HCT116 (cell line): ENCODE measurements around the gene KPNA4. TPM values are rescaled to one million over a fixed set of nuclear protein-coding genes. Genes with fewer than 3 reads are reported as not detected.

Source experiments
- ATAC-seq: fragments of 200-7000 bp; cut with Tn5 transposase; 2 replicates; pipeline ENCODE4 v1.9.1; 2020; ENCODE audit warnings: mild to moderate bottlenecking, moderate library complexity
- BruUV-seq: library from RNA; stranded (reverse); fragments of 400-500 nt; replicated peaks from 2 replicates; lab custom pipeline; 2021; lab: Mats Ljungman, UMichigan
- CTCF ChIA-PET: fragments of 300-600 bp; sonication (Branson Sonifier 250); formaldehyde crosslinking; loops from one replicate; lab custom pipeline; 2021; ENCODE audit warnings: antibody characterized with exemption; lab: Charles Lee
- POLR2A ChIA-PET: fragments of 300-600, 350-600 bp; sonication (Branson Sonifier 250); formaldehyde crosslinking; loops from one replicate; lab custom pipeline; 2021; ENCODE audit warnings: antibody characterized with exemption; lab: Charles Lee
- RAD21 ChIA-PET, 2 experiments: fragments of 300-600 bp; sonication (Branson Sonifier 250); formaldehyde crosslinking; loops; one replicate each; lab custom pipeline; 2023; ENCODE audit warnings: low total read pairs in 2 of 2; ENCODE audit not compliant: uncharacterized antibody in 2 of 2, unreplicated experiment in 2 of 2, low non-redundant PET in 1 of 2; lab: Charles Lee
- DNase-seq: peaks from one replicate; pipeline ENCODE4 v3.0.0-alpha.2; 2010; ENCODE audit warnings: low read depth, low spot score
- H2AFZ ChIP-seq: fragments of 200-600 bp; shearing (Covaris generic), sonication (generic); 2 replicates; pipeline ENCODE4 v1.6.1; 2017; ENCODE audit warnings: low read depth, mixed run types, mixed read lengths, antibody characterized with exemption, low read length; ENCODE audit not compliant: poor library complexity, severe bottlenecking
- H3K27ac ChIP-seq: 2 replicates; pipeline ENCODE4 v1.5.1; 2012; ENCODE audit warnings: low read depth, low read length
- H3K27me3 ChIP-seq: fragments of 200-600 bp; sonication (generic); 2 replicates; pipeline ENCODE4 v1.6.1; 2016; ENCODE audit warnings: mixed run types, low read length, mixed read lengths; ENCODE audit not compliant: insufficient read depth
- H3K36me3 ChIP-seq, 2 experiments: fragments of 200-500 bp in 1 of 2; fragments of 200-600 bp in 1 of 2; sonication (Bioruptor generic) in 1 of 2; sonication (generic) in 1 of 2; 2 replicates each; pipeline versions ENCODE4 v1.5.1 to v1.6.1; 2014 to 2016; ENCODE audit warnings: low read length in 2 of 2, inconsistent platforms in 1 of 2, mixed read lengths in 1 of 2, mixed run types in 1 of 2; ENCODE audit not compliant: insufficient read depth in 2 of 2, control insufficient read depth in 1 of 2
- H3K4me1 ChIP-seq, 2 experiments: fragments of 200-600 bp in 1 of 2; sonication (generic) in 1 of 2; 2 replicates each; pipeline versions ENCODE4 v1.5.1 to v1.6.1; 2012 to 2017; ENCODE audit warnings: low read length in 2 of 2, inconsistent platforms in 1 of 2, mild to moderate bottlenecking in 1 of 2, mixed read lengths in 1 of 2, mixed run types in 1 of 2, moderate library complexity in 1 of 2; ENCODE audit not compliant: insufficient read depth in 2 of 2, control insufficient read depth in 1 of 2
- H3K4me2 ChIP-seq: fragments of 200-600 bp; sonication (generic); 2 replicates; pipeline ENCODE4 v1.6.1; 2017; ENCODE audit warnings: mixed run types, low read length, mixed read lengths
- H3K4me3 ChIP-seq, 2 experiments: fragments of 200-600 bp in 1 of 2; sonication (generic) in 1 of 2; replicated peaks in 1 of 2; 2 replicates each; pipeline ENCODE4 v1.5.1; 2011 to 2016; ENCODE audit warnings: low read length in 2 of 2, control low read depth in 1 of 2, low read depth in 1 of 2, mild to moderate bottlenecking in 1 of 2, mixed read lengths in 1 of 2, mixed run types in 1 of 2
- H3K79me2 ChIP-seq: fragments of 200-600 bp; sonication (generic); 2 replicates; pipeline ENCODE4 v1.6.1; 2017; ENCODE audit warnings: mild to moderate bottlenecking, mixed run types, low read length, moderate library complexity, mixed read lengths; ENCODE audit not compliant: insufficient read depth
- H3K9ac ChIP-seq: fragments of 200-600 bp; sonication (generic); 2 replicates; pipeline ENCODE4 v1.6.1; 2016; ENCODE audit warnings: low read length, mixed read lengths
- H3K9me2 ChIP-seq: fragments of 200-600 bp; sonication (generic), shearing (Covaris generic); 2 replicates; pipeline ENCODE4 v1.6.1; 2017; ENCODE audit warnings: mixed run types, mild to moderate bottlenecking, moderate library complexity; ENCODE audit not compliant: insufficient read depth
- H3K9me3 ChIP-seq, 2 experiments: fragments of 200-500 bp in 1 of 2; fragments of 200-600 bp in 1 of 2; sonication (Bioruptor generic) in 1 of 2; sonication (generic) in 1 of 2; 2 replicates each; pipeline ENCODE4 v1.6.1; 2014 to 2017; ENCODE audit warnings: low read length in 2 of 2, mixed read lengths in 2 of 2, inconsistent platforms in 1 of 2, low read depth in 1 of 2, mild to moderate bottlenecking in 1 of 2, mixed run types in 1 of 2, moderate library complexity in 1 of 2; ENCODE audit not compliant: control insufficient read depth in 1 of 2, insufficient read depth in 1 of 2
- H4K20me1 ChIP-seq: fragments of 200-600 bp; sonication (generic), shearing (Covaris generic); 2 replicates; pipeline ENCODE4 v1.6.1; 2017; ENCODE audit warnings: mixed run types, mild to moderate bottlenecking, moderate library complexity; ENCODE audit not compliant: insufficient read depth
- CBX3 ChIP-seq: IDR thresholded peaks from 2 replicates; pipeline ENCODE4 v1.6.1; 2012; ENCODE audit warnings: low read depth
- ELF1 ChIP-seq: IDR thresholded peaks from 2 replicates; pipeline ENCODE4 v1.6.1; 2012; ENCODE audit warnings: low read depth, borderline replicate concordance
- EZH2 ChIP-seq: fragments of 200-600 bp; sonication (generic); IDR thresholded peaks from 2 replicates; pipeline ENCODE4 v1.6.1; 2017; ENCODE audit warnings: antibody characterized with exemption, mixed run types
- EZH2phosphoT487 ChIP-seq: fragments of 200-600 bp; IDR thresholded peaks from 2 replicates; pipeline ENCODE4 v1.6.1; 2018; ENCODE audit warnings: antibody characterized with exemption, borderline replicate concordance
- FOSL1 ChIP-seq: IDR thresholded peaks from 2 replicates; pipeline ENCODE4 v1.6.1; 2012; ENCODE audit warnings: low read depth
- POLR2A ChIP-seq: IDR thresholded peaks from 2 replicates; pipeline ENCODE4 v1.7.0; 2011; ENCODE audit warnings: borderline replicate concordance; ENCODE audit not compliant: insufficient read depth, insufficient read length; ENCODE audit errors: extremely low read depth
- RAD21 ChIP-seq: IDR thresholded peaks from 2 replicates; pipeline ENCODE4 v1.6.1; 2012; ENCODE audit warnings: low read depth, mild to moderate bottlenecking
- SIN3A ChIP-seq: IDR thresholded peaks from 2 replicates; pipeline ENCODE4 v1.6.1; 2012; ENCODE audit warnings: low read depth
- SP1 ChIP-seq: IDR thresholded peaks from 2 replicates; pipeline ENCODE4 v1.6.1; 2012; ENCODE audit warnings: low read depth
- TCF7L2 ChIP-seq: IDR thresholded peaks from 2 replicates; pipeline ENCODE4 v1.7.0; 2011; ENCODE audit warnings: borderline replicate concordance, inconsistent platforms; ENCODE audit not compliant: insufficient read depth, insufficient read length; ENCODE audit errors: extremely low read depth
- ZFX ChIP-seq: fragments of 450-650 bp; IDR thresholded peaks from 2 replicates; pipeline ENCODE4 v1.6.1; 2017
- ZNF274 ChIP-seq: fragments of 200-500 bp; sonication (Bioruptor generic); IDR thresholded peaks from 2 replicates; pipeline ENCODE4 v1.6.1; 2014; ENCODE audit warnings: mild to moderate bottlenecking, low read depth, low read length, inconsistent platforms
- intact Hi-C: fragments of 100-400 bp; cut with micrococcal nuclease; formaldehyde crosslinking; loops from 2 replicates; pipeline ENCODE4 v1.10.0; 2022
- total RNA-seq: library from RNA; stranded (reverse); gene quantifications from one replicate; pipeline ENCODE4 v1.2.1, GENCODE V29; 2021; ENCODE audit not compliant: unreplicated experiment
- TF ChIP-seq, protein P1 (sequence below), 3 experiments: fragments of 200-600 bp in 1 of 3; sonication (generic) in 1 of 3; IDR thresholded peaks in 2 of 3; conservative IDR thresholded peaks in 1 of 3; 2 replicates each; pipeline ENCODE4 v1.5.1; 2012 to 2017; ENCODE audit warnings: low read depth in 2 of 3, low read length in 2 of 3, antibody characterized with exemption in 1 of 3, borderline replicate concordance in 1 of 3, control low read depth in 1 of 3, mild to moderate bottlenecking in 1 of 3, mixed read lengths in 1 of 3, mixed run types in 1 of 3, moderate library complexity in 1 of 3; ENCODE audit not compliant: insufficient read depth in 1 of 3
- TF ChIP-seq, protein P2 (sequence below): IDR thresholded peaks from 2 replicates; pipeline ENCODE4 v1.6.1; 2012
- TF ChIP-seq, protein P3 (sequence below): IDR thresholded peaks from 2 replicates; pipeline ENCODE4 v1.6.1; 2012
- TF ChIP-seq, protein P4 (sequence below): IDR thresholded peaks from 2 replicates; pipeline ENCODE4 v1.6.1; 2012; ENCODE audit warnings: low read depth

KPNA4 gene
- total RNA-seq, 1 experiment from 2014 or later: 43.1 TPM

DNA sequence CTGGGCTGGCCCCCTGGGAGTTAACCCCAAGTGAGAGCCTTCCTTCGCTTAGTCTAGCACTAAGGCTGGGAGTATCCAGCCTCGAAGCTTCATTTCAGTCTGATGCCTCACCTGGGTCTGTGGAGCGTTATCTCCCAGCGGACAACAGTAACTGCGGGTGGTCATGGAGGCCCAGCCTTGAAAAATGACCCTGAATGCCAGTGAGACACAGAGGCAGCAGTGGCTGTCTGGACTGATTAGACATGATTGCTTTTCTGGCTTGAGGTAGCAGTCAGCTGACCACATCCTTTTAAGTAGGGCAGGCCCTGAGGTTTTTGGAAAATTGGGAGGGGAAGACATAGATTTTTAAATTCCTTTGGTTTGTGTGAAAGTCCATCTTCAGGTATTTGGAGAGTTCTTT is 87.6 kb downstream of the KPNA4 start:
- no peaks in the 10 kb centered on the region for H3K9me3 ChIP-seq
- intact Hi-C loops: no loop called here
- no TSS peak for BruUV-seq
- H3K4me2 ChIP-seq: no peak overlapping the region
- no peak overlapping the region for H2AFZ ChIP-seq
- H3K9ac ChIP-seq: no peak overlapping the region
- 0 out of 4 replicates have a peak, but pooled peaks cover 0 to 7% of the 10 kb centered on the region in 2 experiments for H3K4me1 ChIP-seq
- H3K4me3 ChIP-seq: no peak overlapping the region
- H3K27me3 ChIP-seq: no peaks in the 10 kb centered on the region
- RAD21 ChIA-PET: no interaction called here
- H3K9me2 ChIP-seq: no peaks in the 10 kb centered on the region
- no peak overlapping the region for H3K27ac ChIP-seq
- CTCF ChIA-PET: no interaction called here
- no peaks in the 10 kb centered on the region for H3K79me2 ChIP-seq
- POLR2A ChIA-PET: no interaction called here
- H3K36me3 ChIP-seq: no peaks in the 10 kb centered on the region
- DNase-seq: no peak
- ATAC-seq: no peak
- H4K20me1 ChIP-seq: no peaks in the 10 kb centered on the region
- TF ChIP-seq SIN3A: no peak
- TF ChIP-seq POLR2A: no peak
- no peak for TF ChIP-seq TCF7L2
- no peak for TF ChIP-seq ZNF274
- no peak for TF ChIP-seq EZH2
- no peak for TF ChIP-seq SP1
- TF ChIP-seq ELF1: no peak
- TF ChIP-seq, protein P1, sequence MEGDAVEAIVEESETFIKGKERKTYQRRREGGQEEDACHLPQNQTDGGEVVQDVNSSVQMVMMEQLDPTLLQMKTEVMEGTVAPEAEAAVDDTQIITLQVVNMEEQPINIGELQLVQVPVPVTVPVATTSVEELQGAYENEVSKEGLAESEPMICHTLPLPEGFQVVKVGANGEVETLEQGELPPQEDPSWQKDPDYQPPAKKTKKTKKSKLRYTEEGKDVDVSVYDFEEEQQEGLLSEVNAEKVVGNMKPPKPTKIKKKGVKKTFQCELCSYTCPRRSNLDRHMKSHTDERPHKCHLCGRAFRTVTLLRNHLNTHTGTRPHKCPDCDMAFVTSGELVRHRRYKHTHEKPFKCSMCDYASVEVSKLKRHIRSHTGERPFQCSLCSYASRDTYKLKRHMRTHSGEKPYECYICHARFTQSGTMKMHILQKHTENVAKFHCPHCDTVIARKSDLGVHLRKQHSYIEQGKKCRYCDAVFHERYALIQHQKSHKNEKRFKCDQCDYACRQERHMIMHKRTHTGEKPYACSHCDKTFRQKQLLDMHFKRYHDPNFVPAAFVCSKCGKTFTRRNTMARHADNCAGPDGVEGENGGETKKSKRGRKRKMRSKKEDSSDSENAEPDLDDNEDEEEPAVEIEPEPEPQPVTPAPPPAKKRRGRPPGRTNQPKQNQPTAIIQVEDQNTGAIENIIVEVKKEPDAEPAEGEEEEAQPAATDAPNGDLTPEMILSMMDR (IDR thresholded peaks at IDR 0.05 in 2 of 3, conservative IDR thresholded peaks at IDR 0.05 in 1 of 3; ENCODE audit: borderline replicate concordance in 1 of 3, insufficient read depth in 1 of 3, low read depth in 2 of 3, low read length in 2 of 3): no peak
- no peak for TF ChIP-seq EZH2phosphoT487
- no peak for TF ChIP-seq FOSL1
- TF ChIP-seq, protein P2, sequence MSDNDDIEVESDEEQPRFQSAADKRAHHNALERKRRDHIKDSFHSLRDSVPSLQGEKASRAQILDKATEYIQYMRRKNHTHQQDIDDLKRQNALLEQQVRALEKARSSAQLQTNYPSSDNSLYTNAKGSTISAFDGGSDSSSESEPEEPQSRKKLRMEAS: no peak
- TF ChIP-seq, protein P3, sequence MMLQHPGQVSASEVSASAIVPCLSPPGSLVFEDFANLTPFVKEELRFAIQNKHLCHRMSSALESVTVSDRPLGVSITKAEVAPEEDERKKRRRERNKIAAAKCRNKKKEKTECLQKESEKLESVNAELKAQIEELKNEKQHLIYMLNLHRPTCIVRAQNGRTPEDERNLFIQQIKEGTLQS: no peak
- TF ChIP-seq, protein P4, sequence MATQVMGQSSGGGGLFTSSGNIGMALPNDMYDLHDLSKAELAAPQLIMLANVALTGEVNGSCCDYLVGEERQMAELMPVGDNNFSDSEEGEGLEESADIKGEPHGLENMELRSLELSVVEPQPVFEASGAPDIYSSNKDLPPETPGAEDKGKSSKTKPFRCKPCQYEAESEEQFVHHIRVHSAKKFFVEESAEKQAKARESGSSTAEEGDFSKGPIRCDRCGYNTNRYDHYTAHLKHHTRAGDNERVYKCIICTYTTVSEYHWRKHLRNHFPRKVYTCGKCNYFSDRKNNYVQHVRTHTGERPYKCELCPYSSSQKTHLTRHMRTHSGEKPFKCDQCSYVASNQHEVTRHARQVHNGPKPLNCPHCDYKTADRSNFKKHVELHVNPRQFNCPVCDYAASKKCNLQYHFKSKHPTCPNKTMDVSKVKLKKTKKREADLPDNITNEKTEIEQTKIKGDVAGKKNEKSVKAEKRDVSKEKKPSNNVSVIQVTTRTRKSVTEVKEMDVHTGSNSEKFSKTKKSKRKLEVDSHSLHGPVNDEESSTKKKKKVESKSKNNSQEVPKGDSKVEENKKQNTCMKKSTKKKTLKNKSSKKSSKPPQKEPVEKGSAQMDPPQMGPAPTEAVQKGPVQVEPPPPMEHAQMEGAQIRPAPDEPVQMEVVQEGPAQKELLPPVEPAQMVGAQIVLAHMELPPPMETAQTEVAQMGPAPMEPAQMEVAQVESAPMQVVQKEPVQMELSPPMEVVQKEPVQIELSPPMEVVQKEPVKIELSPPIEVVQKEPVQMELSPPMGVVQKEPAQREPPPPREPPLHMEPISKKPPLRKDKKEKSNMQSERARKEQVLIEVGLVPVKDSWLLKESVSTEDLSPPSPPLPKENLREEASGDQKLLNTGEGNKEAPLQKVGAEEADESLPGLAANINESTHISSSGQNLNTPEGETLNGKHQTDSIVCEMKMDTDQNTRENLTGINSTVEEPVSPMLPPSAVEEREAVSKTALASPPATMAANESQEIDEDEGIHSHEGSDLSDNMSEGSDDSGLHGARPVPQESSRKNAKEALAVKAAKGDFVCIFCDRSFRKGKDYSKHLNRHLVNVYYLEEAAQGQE: no peak
- TF ChIP-seq RAD21: no peak
- TF ChIP-seq CBX3: no peak
- TF ChIP-seq ZFX: no peak
